SK-N-SH (cell line): ENCODE results near the gene C16orf74. TPM values are rescaled to one million over a fixed set of nuclear protein-coding genes. Genes with fewer than 3 reads are reported as not detected.

Source experiments
- CTCF ChIA-PET: fragments of 300-600, 350-600 bp; formaldehyde crosslinking; extraction: SDS; loops from one replicate; lab custom pipeline; 2021; lab: Yijun Ruan, JAX
- POLR2A ChIA-PET: fragments of 350-600 bp; sonication (Branson Sonifier 250); formaldehyde crosslinking; extraction: SDS; loops from one replicate; lab custom pipeline; 2020; ENCODE audit warnings: antibody characterized with exemption, inconsistent platforms; lab: Yijun Ruan, JAX
- DNase-seq: peaks from one replicate; pipeline ENCODE4 v3.0.0; 2012
- H2AFZ ChIP-seq: fragments of 200-600 bp; sonication (generic); 2 replicates; pipeline ENCODE4 v1.8.1; 2016; ENCODE audit warnings: antibody characterized with exemption, mild to moderate bottlenecking, low read depth
- H3F3A ChIP-seq: fragments of 200-600 bp; sonication (generic); replicated peaks from 2 replicates; pipeline ENCODE3; 2016; ENCODE audit warnings: antibody characterized with exemption, mild to moderate bottlenecking; ENCODE audit not compliant: insufficient read depth
- H3K27ac ChIP-seq, 2 experiments: fragments of 200-500 bp in 1 of 2; fragments of 200-600 bp in 1 of 2; sonication (Bioruptor generic) in 1 of 2; sonication (generic), shearing (Covaris generic) in 1 of 2; 2 replicates each; pipeline versions ENCODE4 v1.5.1 to v1.6.1; 2014 to 2016; ENCODE audit warnings: low read depth in 2 of 2, inconsistent platforms in 1 of 2, low read length in 1 of 2, mild to moderate bottlenecking in 1 of 2, mixed read lengths in 1 of 2
- H3K27me3 ChIP-seq: fragments of 200-600 bp; sonication (generic), shearing (Covaris generic); 2 replicates; pipeline ENCODE4 v1.6.1; 2016; ENCODE audit warnings: mixed run types; ENCODE audit not compliant: insufficient read depth
- H3K36me3 ChIP-seq, 2 experiments: fragments of 200-500 bp in 1 of 2; fragments of 200-600 bp in 1 of 2; sonication (Bioruptor generic) in 1 of 2; sonication (generic) in 1 of 2; replicated peaks in 1 of 2; 2 replicates each; pipeline versions ENCODE3 to v1.5.1; 2014 to 2016; ENCODE audit warnings: low read length in 1 of 2, mild to moderate bottlenecking in 1 of 2; ENCODE audit not compliant: insufficient read depth in 2 of 2, control insufficient read depth in 1 of 2
- H3K4me1 ChIP-seq, 2 experiments: fragments of 200-500 bp in 1 of 2; fragments of 200-600 bp in 1 of 2; sonication (Bioruptor generic) in 1 of 2; sonication (generic), shearing (Covaris generic) in 1 of 2; 2 replicates each; pipeline versions ENCODE4 v1.5.1 to v1.6.1; 2014 to 2016; ENCODE audit warnings: low read depth in 1 of 2, low read length in 1 of 2, mixed run types in 1 of 2; ENCODE audit not compliant: insufficient read depth in 2 of 2, control insufficient read depth in 1 of 2
- H3K4me2 ChIP-seq: fragments of 200-600 bp; sonication (generic), shearing (Covaris generic); 2 replicates; pipeline ENCODE4 v1.6.1; 2017; ENCODE audit warnings: mixed run types
- H3K4me3 ChIP-seq, 2 experiments: fragments of 200-500 bp in 1 of 2; fragments of 200-600 bp in 1 of 2; sonication (Bioruptor generic) in 1 of 2; sonication (generic), shearing (Covaris generic) in 1 of 2; 2 replicates each; pipeline versions ENCODE4 v1.5.1 to v1.8.1; 2014 to 2016; ENCODE audit warnings: low read depth in 2 of 2, inconsistent platforms in 1 of 2, low read length in 1 of 2, mild to moderate bottlenecking in 1 of 2, mixed read lengths in 1 of 2, moderate library complexity in 1 of 2
- H3K79me2 ChIP-seq: fragments of 200-600 bp; sonication (generic); 2 replicates; pipeline ENCODE4 v1.8.1; 2017; ENCODE audit warnings: mild to moderate bottlenecking; ENCODE audit not compliant: insufficient read depth
- H3K9ac ChIP-seq: fragments of 200-600 bp; sonication (generic); 2 replicates; pipeline ENCODE4 v1.6.1; 2017; ENCODE audit warnings: mixed run types
- H3K9me2 ChIP-seq: fragments of 200-600 bp; sonication (generic); 2 replicates; pipeline ENCODE4 v1.6.1; 2017; ENCODE audit warnings: mixed run types
- H3K9me3 ChIP-seq: fragments of 200-600 bp; sonication (generic); 2 replicates; pipeline ENCODE4 v1.6.1; 2017; ENCODE audit warnings: mixed run types, mild to moderate bottlenecking, moderate library complexity
- H4K20me1 ChIP-seq: fragments of 200-600 bp; sonication (generic); 2 replicates; pipeline ENCODE4 v1.6.1; 2017; ENCODE audit warnings: mild to moderate bottlenecking, mixed run types; ENCODE audit not compliant: insufficient read depth
- CTCF ChIP-seq: fragments of 200-600 bp; sonication (generic); IDR thresholded peaks from 2 replicates; pipeline ENCODE4 v1.6.1; 2017; ENCODE audit warnings: antibody characterized with exemption, mild to moderate bottlenecking, moderate library complexity
- ELF1 ChIP-seq: IDR thresholded peaks from 2 replicates; pipeline ENCODE4 v1.4.0; 2012
- FOSL2 ChIP-seq: IDR thresholded peaks from 2 replicates; pipeline ENCODE4 v1.4.0; 2012; ENCODE audit warnings: low read depth, mild to moderate bottlenecking, moderate library complexity, borderline replicate concordance
- FOXJ3 ChIP-seq: sonication (generic); formaldehyde crosslinking; IDR thresholded peaks from 2 replicates; pipeline ENCODE4 v1.5.1; 2020; ENCODE audit warnings: mild to moderate bottlenecking, missing genetic modification reagents
- GATA2 ChIP-seq: sonication (generic); formaldehyde crosslinking; IDR thresholded peaks from 2 replicates; pipeline ENCODE4 v1.5.0; 2020; ENCODE audit warnings: mild to moderate bottlenecking, missing genetic modification reagents
- MAX ChIP-seq: IDR thresholded peaks from 2 replicates; pipeline ENCODE4 v1.4.0; 2012; ENCODE audit warnings: low read depth
- MEF2A ChIP-seq: IDR thresholded peaks from 2 replicates; pipeline ENCODE4 v1.4.0; 2012; ENCODE audit warnings: low read depth, borderline replicate concordance
- MXI1 ChIP-seq: IDR thresholded peaks from 2 replicates; pipeline ENCODE4 v1.6.1; 2012; ENCODE audit warnings: mild to moderate bottlenecking, low read depth, low read length, improper control_type of control experiment
- NFIC ChIP-seq: IDR thresholded peaks from 2 replicates; pipeline ENCODE4 v1.4.0; 2012; ENCODE audit warnings: borderline replicate concordance
- PBX3 ChIP-seq: IDR thresholded peaks from 2 replicates; pipeline ENCODE4; 2012
- POLR2AphosphoS5 ChIP-seq: IDR thresholded peaks from 2 replicates; pipeline ENCODE4 v1.6.1; 2012; ENCODE audit warnings: low read depth, low read length
- RAD21 ChIP-seq: IDR thresholded peaks from 2 replicates; pipeline ENCODE4 v1.6.1; 2012; ENCODE audit warnings: mild to moderate bottlenecking, low read length
- RFX5 ChIP-seq: IDR thresholded peaks from 2 replicates; pipeline ENCODE4 v1.6.1; 2012; ENCODE audit warnings: mild to moderate bottlenecking, improper control_type of control experiment, low read length
- USF1 ChIP-seq: IDR thresholded peaks from 2 replicates; pipeline ENCODE4 v1.4.0; 2012; ENCODE audit warnings: low read depth, borderline replicate concordance
- USF2 ChIP-seq: fragments of 150-350 bp; IDR thresholded peaks from 2 replicates; pipeline ENCODE4 v1.6.1; 2017; ENCODE audit warnings: antibody characterized with exemption, low read length, low read depth, borderline replicate concordance
- YY1 ChIP-seq: IDR thresholded peaks from 2 replicates; pipeline ENCODE4 v1.4.0; 2012; ENCODE audit warnings: low read depth, mild to moderate bottlenecking
- ZBTB33 ChIP-seq: IDR thresholded peaks from 2 replicates; pipeline ENCODE4 v1.4.0; 2012; ENCODE audit warnings: low read depth, borderline replicate concordance
- WGBS: methylation state at CpG from one replicate; pipeline ENCODE4 v1.1.6; 2017; ENCODE audit warnings: low lambda C conversion rate; 5-methylcytosine and 5-hydroxymethylcytosine counted together
- polyA plus RNA-seq, 3 experiments: library from polyadenylated mRNA; depleted of rRNA; stranded (reverse); fragments of >200 nt; gene quantifications; 2 replicates each; pipeline ENCODE4 v1.2.3, GENCODE V29; 2012

The C16orf74 gene
- polyA plus RNA-seq, 1 of the 3 experiments (the other 2 are of a cell fraction) = 27.2 TPM

GRCh38 chr16:85781695-85782370 is 30.9 kb upstream of the C16orf74 start:
- Histone ChIP-seq H3K9ac (no peak overlapping the region), H3K9me3 (no peaks in the 10 kb centered on the region), H3K36me3 (peaks cover 21 to 49% of the 10 kb centered on the region in 2 experiments), H3K4me3 (no peak overlapping the region), H3K79me2 (peaks cover 19% of the 10 kb centered on the region; the same call in 1 of the 2 replicates), H3K27me3 (no peaks in the 10 kb centered on the region), H3K9me2 (no peaks in the 10 kb centered on the region), H3K27ac (no peak overlapping the region), H3K4me2 (no peak overlapping the region), H2AFZ (no peak overlapping the region), H4K20me1 (peaks cover 21% of the 10 kb centered on the region; the same call in 1 of the 2 replicates)
- DNase-seq = no peak
- TF ChIP-seq MXI1 (no peak), MAX (no peak), FOXJ3 (no peak), ELF1 (no peak), YY1 (no peak), USF1 (no peak), RAD21 (no peak), ZBTB33 (no peak), FOSL2 (no peak), POLR2AphosphoS5 (no peak), GATA2 (CRISPR knock-in tag) (no peak), MEF2A (no peak), USF2 (no peak), NFIC (no peak), CTCF (no peak), RFX5 (no peak), PBX3 (no peak)
- TF ChIP-seq, all 33 proteins: peak for 0
- ChIA-PET POLR2A (no interaction called here), CTCF (no interaction called here)
- 86% methylated on average over 12 of the region's 16 CpGs for WGBS
- Histone ChIP-seq H3K4me1 (no peaks in the 10 kb centered on the region), H3F3A (peaks cover 20% of the 10 kb centered on the region)
